Progenitor cell of endocrine pancreas (in vitro differentiated cells): ENCODE results near the gene SLC16A1. TPM values are rescaled to one million over a fixed set of nuclear protein-coding genes. Genes with fewer than 3 reads are reported as not detected.

Experiments used
- DNase-seq: peaks from one replicate; pipeline ENCODE4 v3.0.0; 2021; ENCODE audit warnings: low spot score; ENCODE audit not compliant: unreplicated experiment
- H3K27ac Mint-ChIP-seq: 2 replicates; pipeline ENCODE4 v1.8.0; 2021; ENCODE audit warnings: mild to moderate bottlenecking, moderate library complexity, mixed read lengths
- H3K27me3 Mint-ChIP-seq: 2 replicates; pipeline ENCODE4 v1.8.0; 2021; ENCODE audit warnings: mixed read lengths
- H3K36me3 Mint-ChIP-seq: 2 replicates; pipeline ENCODE4 v1.8.0; 2022; ENCODE audit warnings: mixed read lengths; ENCODE audit not compliant: insufficient read depth
- H3K4me1 Mint-ChIP-seq: 2 replicates; pipeline ENCODE4 v1.8.0; 2021; ENCODE audit warnings: low read depth, mixed read lengths
- H3K4me3 Mint-ChIP-seq: 2 replicates; pipeline ENCODE4 v1.8.0; 2021; ENCODE audit warnings: low read depth, mild to moderate bottlenecking, moderate library complexity, mixed read lengths
- H3K9me3 Mint-ChIP-seq: 2 replicates; pipeline ENCODE4 v1.8.0; 2021; ENCODE audit warnings: low read depth, mixed read lengths
- long read RNA-seq: library from polyadenylated mRNA; unstranded; transcript quantifications from one replicate; pipeline ENCODE4 v2.0.0, GENCODE V29; 2020
- total RNA-seq: library from RNA; stranded (reverse); gene quantifications from 2 replicates; pipeline ENCODE4 v1.2.1, GENCODE V29; 2021
- TF ChIP-seq, protein P1 (sequence below): fragments of 200-600 bp; sonication (generic); IDR thresholded peaks from one replicate; pipeline ENCODE4 v1.5.0; 2021; ENCODE audit warnings: antibody characterized with exemption, mild to moderate bottlenecking; ENCODE audit not compliant: unreplicated experiment

The SLC16A1 gene, protein sequence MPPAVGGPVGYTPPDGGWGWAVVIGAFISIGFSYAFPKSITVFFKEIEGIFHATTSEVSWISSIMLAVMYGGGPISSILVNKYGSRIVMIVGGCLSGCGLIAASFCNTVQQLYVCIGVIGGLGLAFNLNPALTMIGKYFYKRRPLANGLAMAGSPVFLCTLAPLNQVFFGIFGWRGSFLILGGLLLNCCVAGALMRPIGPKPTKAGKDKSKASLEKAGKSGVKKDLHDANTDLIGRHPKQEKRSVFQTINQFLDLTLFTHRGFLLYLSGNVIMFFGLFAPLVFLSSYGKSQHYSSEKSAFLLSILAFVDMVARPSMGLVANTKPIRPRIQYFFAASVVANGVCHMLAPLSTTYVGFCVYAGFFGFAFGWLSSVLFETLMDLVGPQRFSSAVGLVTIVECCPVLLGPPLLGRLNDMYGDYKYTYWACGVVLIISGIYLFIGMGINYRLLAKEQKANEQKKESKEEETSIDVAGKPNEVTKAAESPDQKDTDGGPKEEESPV
- total RNA-seq = 62.7 and 65.0 TPM in 2 replicates
- long read RNA-seq, transcript SLC16A1-201 (5 exons, 3,910 nt) = major isoform, 290 of 338 reads
- long read RNA-seq, partial matches to known transcripts = 35 of 338 reads
- long read RNA-seq, other reads (novel, unspliced or antisense) = 13 of 338 reads

- Mint-ChIP-seq H3K27me3 (peaks cover 16% of the 10 kb centered on the region), H3K36me3 (peaks cover 3% of the 10 kb centered on the region), H3K9me3 (no peaks in the 10 kb centered on the region), H3K4me1 (peaks cover 25% of the 10 kb centered on the region), H3K27ac (peak within 1 kb of the TSS; percentile 98), H3K4me3 (peak within 1 kb of the TSS; percentile 91)
- DNase-seq = peak; percentile 81
- TF ChIP-seq, protein P1, sequence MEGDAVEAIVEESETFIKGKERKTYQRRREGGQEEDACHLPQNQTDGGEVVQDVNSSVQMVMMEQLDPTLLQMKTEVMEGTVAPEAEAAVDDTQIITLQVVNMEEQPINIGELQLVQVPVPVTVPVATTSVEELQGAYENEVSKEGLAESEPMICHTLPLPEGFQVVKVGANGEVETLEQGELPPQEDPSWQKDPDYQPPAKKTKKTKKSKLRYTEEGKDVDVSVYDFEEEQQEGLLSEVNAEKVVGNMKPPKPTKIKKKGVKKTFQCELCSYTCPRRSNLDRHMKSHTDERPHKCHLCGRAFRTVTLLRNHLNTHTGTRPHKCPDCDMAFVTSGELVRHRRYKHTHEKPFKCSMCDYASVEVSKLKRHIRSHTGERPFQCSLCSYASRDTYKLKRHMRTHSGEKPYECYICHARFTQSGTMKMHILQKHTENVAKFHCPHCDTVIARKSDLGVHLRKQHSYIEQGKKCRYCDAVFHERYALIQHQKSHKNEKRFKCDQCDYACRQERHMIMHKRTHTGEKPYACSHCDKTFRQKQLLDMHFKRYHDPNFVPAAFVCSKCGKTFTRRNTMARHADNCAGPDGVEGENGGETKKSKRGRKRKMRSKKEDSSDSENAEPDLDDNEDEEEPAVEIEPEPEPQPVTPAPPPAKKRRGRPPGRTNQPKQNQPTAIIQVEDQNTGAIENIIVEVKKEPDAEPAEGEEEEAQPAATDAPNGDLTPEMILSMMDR = no peak
Observed at GRCh38 chr1:112955773-112956543, at the start of gene SLC16A1. Gene SLC16A1 (minus strand): TSS chr1:112956196. CDS start chr1:112929308, 26,888 bp downstream.

DNA sequence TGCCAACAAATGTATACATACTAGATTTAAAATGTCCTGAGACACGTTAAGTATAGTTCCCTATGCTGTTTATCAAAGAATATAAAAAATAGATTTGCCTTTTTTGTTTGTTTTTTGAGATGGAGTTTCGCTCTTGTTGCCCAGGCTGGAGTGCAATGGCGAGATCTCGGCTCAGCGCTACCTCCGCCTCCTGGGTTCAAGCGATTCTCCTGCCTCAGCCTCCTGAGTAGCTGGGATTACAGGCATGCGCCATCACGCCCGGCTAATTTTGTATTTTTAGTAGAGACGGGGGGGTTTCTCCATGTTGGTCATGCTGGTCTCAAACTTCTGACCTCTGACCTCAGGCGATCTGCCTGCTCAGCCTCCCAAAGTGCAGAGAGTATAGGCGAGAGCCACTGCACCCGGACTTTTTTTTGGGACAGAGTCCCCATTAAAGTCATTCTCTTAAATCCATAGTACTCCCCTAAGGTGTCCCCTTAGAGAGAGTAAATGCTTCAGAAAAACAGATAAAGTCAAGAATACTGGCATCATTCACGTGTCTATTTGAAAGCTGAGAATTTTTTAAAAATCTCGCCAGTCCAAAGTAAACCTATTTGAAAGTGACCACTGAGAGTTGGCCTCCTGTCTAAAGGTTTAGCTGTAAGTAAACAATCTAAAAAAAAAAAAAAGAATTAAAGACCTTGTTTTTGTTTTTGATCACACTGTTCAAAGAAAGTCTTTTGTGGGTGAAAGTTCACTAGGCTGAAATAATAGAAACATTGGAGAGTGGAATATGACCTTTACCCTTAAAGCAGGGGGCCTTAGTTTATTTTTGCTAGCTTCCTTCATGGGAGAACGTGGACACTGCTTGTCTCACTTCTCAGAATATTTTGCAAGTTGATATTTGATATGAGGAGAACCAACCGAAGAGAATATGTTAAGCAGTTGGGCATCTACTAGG, 48.0 kb upstream of the SLC16A1 start:
- H3K27ac Mint-ChIP-seq = peak overlapping the region; percentile 43
- H3K4me1 Mint-ChIP-seq = peaks cover 6% of the 10 kb centered on the region
- no peaks in the 10 kb centered on the region for H3K27me3 Mint-ChIP-seq
- no peaks in the 10 kb centered on the region for H3K9me3 Mint-ChIP-seq
- no peak overlapping the region for H3K4me3 Mint-ChIP-seq
- H3K36me3 Mint-ChIP-seq = no peaks in the 10 kb centered on the region
- DNase-seq = no peak
- TF ChIP-seq, protein P1 = no peak

- no peak overlapping the region for H3K27ac Mint-ChIP-seq
- no peak overlapping the region for H3K4me3 Mint-ChIP-seq
- TF ChIP-seq, protein P1 = no peak
- no peaks in the 10 kb centered on the region for H3K9me3 Mint-ChIP-seq
- no peak for DNase-seq
- no peaks in the 10 kb centered on the region for H3K27me3 Mint-ChIP-seq
- H3K36me3 Mint-ChIP-seq = no peaks in the 10 kb centered on the region
- H3K4me1 Mint-ChIP-seq = peaks cover 6% of the 10 kb centered on the region
Observed at GRCh38 chr1:113002297-113002696, 46.3 kb upstream of the SLC16A1 start.

DNA sequence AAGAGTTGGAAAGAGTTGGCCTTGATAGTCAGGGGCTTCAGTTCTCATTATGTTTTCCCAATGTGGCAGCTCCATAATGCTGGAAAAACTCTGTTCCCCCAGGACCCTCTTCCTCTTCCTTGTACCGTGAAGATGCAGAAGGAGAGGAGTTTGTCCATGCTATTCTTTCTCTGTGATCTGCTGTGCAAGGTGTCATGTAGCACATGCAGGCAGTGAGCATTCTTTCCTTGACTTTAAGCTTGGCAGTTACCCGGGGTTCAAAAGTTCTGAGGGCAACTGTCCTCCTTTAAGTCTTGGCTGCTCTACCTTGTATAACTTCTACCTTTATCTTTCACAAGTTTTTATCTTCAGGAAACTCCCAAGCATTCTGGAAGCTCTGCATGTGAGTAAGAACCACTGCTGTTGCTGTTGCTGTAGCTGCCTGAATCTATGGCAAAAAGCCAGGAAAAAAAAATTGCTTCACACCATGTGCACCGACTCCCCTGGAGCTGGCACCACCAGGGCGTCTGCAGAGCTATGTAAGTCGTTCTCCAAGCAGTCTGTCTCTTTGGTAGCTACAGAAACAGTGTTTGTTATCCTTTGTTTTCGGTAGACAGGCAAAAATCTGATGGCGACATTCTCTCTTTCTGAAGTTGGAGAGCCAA, 42.7 kb upstream of the SLC16A1 start:
- Mint-ChIP-seq H3K4me3 (no peak overlapping the region), H3K27me3 (no peaks in the 10 kb centered on the region), H3K36me3 (no peaks in the 10 kb centered on the region), H3K9me3 (no peaks in the 10 kb centered on the region), H3K4me1 (peaks cover 2% of the 10 kb centered on the region), H3K27ac (no peak overlapping the region)
- TF ChIP-seq, protein P1 = no peak
- DNase-seq = no peak
